Measurements from ENCODE around the gene BRIP1. TPM values are rescaled to one million over a fixed set of nuclear protein-coding genes. Genes with fewer than 3 reads are reported as not detected.

Gene BRIP1
- total RNA-seq, 1 experiment from 2014 or later, result 30.2 TPM

DNA sequence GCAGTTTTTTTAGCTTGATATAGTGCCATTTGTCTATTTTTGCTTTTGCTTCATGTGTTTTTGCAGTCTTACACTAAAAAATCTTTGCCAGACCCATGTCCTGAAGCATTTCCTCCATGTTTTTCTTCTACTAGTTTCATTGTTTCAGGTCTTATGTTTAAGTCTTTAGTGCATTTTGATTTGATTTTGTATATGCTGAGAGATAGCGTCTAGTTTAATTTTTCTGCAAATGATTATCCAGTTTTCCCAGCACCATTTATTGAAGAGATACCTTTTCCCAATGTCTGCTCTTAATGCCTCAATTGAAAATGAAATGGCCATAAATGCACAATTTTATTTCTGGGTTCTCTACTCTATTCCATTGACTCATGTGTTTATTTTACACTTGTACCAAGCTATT lies 231.5 kb downstream of the BRIP1 start:
- H3K4me1 ChIP-seq (ENCODE audit: insufficient read depth, low read length, poor library complexity, severe bottlenecking), result no peaks in the 10 kb centered on the region
- H3K9me3 ChIP-seq (ENCODE audit: low read depth, low read length, poor library complexity, severe bottlenecking), result no peaks in the 10 kb centered on the region
- no peak overlapping the region for H3K27ac ChIP-seq (ENCODE audit: low read depth, low read length, poor library complexity, severe bottlenecking)
- no peaks in the 10 kb centered on the region for H3K36me3 ChIP-seq (ENCODE audit: insufficient read depth, low read length, poor library complexity, severe bottlenecking)
- no peak overlapping the region for H3K4me3 ChIP-seq (ENCODE audit: low read depth, low read length, poor library complexity, severe bottlenecking)
- intact Hi-C loops (cut with micrococcal nuclease; ENCODE audit: unreplicated experiment), result no loop called here
- no TSS peak for BruUV-seq (replicated peaks)
- DNase-seq (ENCODE audit: low spot score), result no peak
- TF ChIP-seq, protein P1, sequence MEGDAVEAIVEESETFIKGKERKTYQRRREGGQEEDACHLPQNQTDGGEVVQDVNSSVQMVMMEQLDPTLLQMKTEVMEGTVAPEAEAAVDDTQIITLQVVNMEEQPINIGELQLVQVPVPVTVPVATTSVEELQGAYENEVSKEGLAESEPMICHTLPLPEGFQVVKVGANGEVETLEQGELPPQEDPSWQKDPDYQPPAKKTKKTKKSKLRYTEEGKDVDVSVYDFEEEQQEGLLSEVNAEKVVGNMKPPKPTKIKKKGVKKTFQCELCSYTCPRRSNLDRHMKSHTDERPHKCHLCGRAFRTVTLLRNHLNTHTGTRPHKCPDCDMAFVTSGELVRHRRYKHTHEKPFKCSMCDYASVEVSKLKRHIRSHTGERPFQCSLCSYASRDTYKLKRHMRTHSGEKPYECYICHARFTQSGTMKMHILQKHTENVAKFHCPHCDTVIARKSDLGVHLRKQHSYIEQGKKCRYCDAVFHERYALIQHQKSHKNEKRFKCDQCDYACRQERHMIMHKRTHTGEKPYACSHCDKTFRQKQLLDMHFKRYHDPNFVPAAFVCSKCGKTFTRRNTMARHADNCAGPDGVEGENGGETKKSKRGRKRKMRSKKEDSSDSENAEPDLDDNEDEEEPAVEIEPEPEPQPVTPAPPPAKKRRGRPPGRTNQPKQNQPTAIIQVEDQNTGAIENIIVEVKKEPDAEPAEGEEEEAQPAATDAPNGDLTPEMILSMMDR (conservative IDR thresholded peaks at IDR 0.05; ENCODE audit: low read depth, low read length), result no peak
- TF ChIP-seq EZH2 (IDR thresholded peaks at IDR 0.05; ENCODE audit: borderline replicate concordance, low read depth, low read length, poor library complexity, severe bottlenecking), result no peak
- ChIA-PET POLR2A (ENCODE audit: low non-redundant PET) (no interaction called here), CTCF (no interaction called here)
- no peaks in the 10 kb centered on the region for H3K27me3 ChIP-seq (replicated peaks; ENCODE audit: insufficient read depth, low read depth, low read length, poor library complexity)

Other genes starting within 250 kb of the BRIP1 start
- gene INTS2, start 64.5 kb upstream of the BRIP1 start, total RNA-seq (2021), result 26.3 and 27.4 TPM in 2 replicates
- 64.0 and 65.0 TPM in 2 replicates for gene MED13, start 201.8 kb upstream of the BRIP1 start, total RNA-seq (2021)

Data from A673 (cell line).